Suprapubic skin (tissue), 4 donors: Measurements from ENCODE around the gene PDLIM3.
A peak's percentile ranks its signal among the peaks of the same experiment; 100 is the strongest.

ENCODE experiments used
- EP300 ChIP-seq: sonication (generic); formaldehyde crosslinking; IDR thresholded peaks from one replicate; pipeline ENCODE4 v1.6.1; 2017; ENCODE audit warnings: antibody characterized with exemption
- POLR2A ChIP-seq, 2 donors: fragments of 450-650 bp; IDR thresholded peaks; one replicate each; pipeline ENCODE4 v1.6.1; 2017; ENCODE audit warnings: antibody characterized with exemption in 2 of 2, mild to moderate bottlenecking in 2 of 2, moderate library complexity in 2 of 2
- POLR2AphosphoS5 ChIP-seq, 3 donors: sonication (generic); formaldehyde crosslinking; IDR thresholded peaks; one replicate each; pipeline ENCODE4 v1.6.1; 2017; ENCODE audit warnings: antibody characterized with exemption in 3 of 3
- TF ChIP-seq, protein P1 (sequence below), 2 donors: fragments of 200-600 bp in 1 of 2; fragments of 450-650 bp in 1 of 2; sonication (generic) in 1 of 2; IDR thresholded peaks; one replicate each; pipeline ENCODE4 v1.5.1; 2016 to 2019; ENCODE audit warnings: antibody characterized with exemption in 2 of 2, mild to moderate bottlenecking in 1 of 2, moderate library complexity in 1 of 2

GRCh38 chr4:185471235-185472102 lies 63.8 kb downstream of the PDLIM3 start, which contains the start of gene CCDC110:
- TF ChIP-seq, protein P1, sequence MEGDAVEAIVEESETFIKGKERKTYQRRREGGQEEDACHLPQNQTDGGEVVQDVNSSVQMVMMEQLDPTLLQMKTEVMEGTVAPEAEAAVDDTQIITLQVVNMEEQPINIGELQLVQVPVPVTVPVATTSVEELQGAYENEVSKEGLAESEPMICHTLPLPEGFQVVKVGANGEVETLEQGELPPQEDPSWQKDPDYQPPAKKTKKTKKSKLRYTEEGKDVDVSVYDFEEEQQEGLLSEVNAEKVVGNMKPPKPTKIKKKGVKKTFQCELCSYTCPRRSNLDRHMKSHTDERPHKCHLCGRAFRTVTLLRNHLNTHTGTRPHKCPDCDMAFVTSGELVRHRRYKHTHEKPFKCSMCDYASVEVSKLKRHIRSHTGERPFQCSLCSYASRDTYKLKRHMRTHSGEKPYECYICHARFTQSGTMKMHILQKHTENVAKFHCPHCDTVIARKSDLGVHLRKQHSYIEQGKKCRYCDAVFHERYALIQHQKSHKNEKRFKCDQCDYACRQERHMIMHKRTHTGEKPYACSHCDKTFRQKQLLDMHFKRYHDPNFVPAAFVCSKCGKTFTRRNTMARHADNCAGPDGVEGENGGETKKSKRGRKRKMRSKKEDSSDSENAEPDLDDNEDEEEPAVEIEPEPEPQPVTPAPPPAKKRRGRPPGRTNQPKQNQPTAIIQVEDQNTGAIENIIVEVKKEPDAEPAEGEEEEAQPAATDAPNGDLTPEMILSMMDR (IDR thresholded peaks at IDR 0.05), result peak; percentile 21 to 94
- TF ChIP-seq POLR2AphosphoS5 (IDR thresholded peaks at IDR 0.05), result no peak
- TF ChIP-seq EP300, result no peak
- TF ChIP-seq POLR2A (IDR thresholded peaks at IDR 0.05), result no peak
